WTC11 (cell line): ENCODE data around the gene ATP10D.

Experiments
- AR ChIP-seq: fragments of 250-450 bp; sonication (Bioruptor Pico); IDR thresholded peaks from 2 replicates; pipeline ENCODE4 v1.9.0; 2021; ENCODE audit warnings: mild to moderate bottlenecking
- CREB1 ChIP-seq: sonication (generic); formaldehyde crosslinking; IDR thresholded peaks from 2 replicates; pipeline ENCODE4 v1.8.0; 2023; ENCODE audit warnings: mild to moderate bottlenecking, missing genetic modification reagents
- CTCF ChIP-seq: fragments of 200-600 bp; IDR thresholded peaks from 2 replicates; pipeline ENCODE4 v1.8.0; 2022; ENCODE audit warnings: antibody characterized with exemption
- MLX ChIP-seq: sonication (generic); formaldehyde crosslinking; IDR thresholded peaks from 2 replicates; pipeline ENCODE4 v1.8.1; 2023; ENCODE audit warnings: mild to moderate bottlenecking, missing genetic modification reagents, moderate library complexity
- MXD4 ChIP-seq: fragments of 250-450 bp; sonication (Bioruptor Pico); IDR thresholded peaks from 2 replicates; pipeline ENCODE4 v1.8.0; 2021; ENCODE audit warnings: mild to moderate bottlenecking, moderate library complexity, borderline replicate concordance
- NFE2L1 ChIP-seq: sonication (generic); formaldehyde crosslinking; IDR thresholded peaks from 2 replicates; pipeline ENCODE4 v1.8.1; 2023; ENCODE audit warnings: missing genetic modification reagents
- PRDM15 ChIP-seq: sonication (generic); formaldehyde crosslinking; IDR thresholded peaks from 2 replicates; pipeline ENCODE4 v1.8.0; 2022; ENCODE audit warnings: missing genetic modification reagents
- PREB ChIP-seq: sonication (generic); formaldehyde crosslinking; IDR thresholded peaks from 2 replicates; pipeline ENCODE4 v1.8.1; 2022; ENCODE audit warnings: mild to moderate bottlenecking, missing genetic modification reagents, moderate library complexity, borderline replicate concordance
- USF1 ChIP-seq: sonication (generic); formaldehyde crosslinking; IDR thresholded peaks from 2 replicates; pipeline ENCODE4 v1.8.0; 2022; ENCODE audit warnings: mild to moderate bottlenecking, missing genetic modification reagents
- ZNF512 ChIP-seq: sonication (generic); formaldehyde crosslinking; IDR thresholded peaks from 2 replicates; pipeline ENCODE4 v1.8.1; 2022; ENCODE audit warnings: missing genetic modification reagents, borderline replicate concordance

- TF ChIP-seq CTCF: no peak
- no peak for TF ChIP-seq NFE2L1 (CRISPR knock-in tag)
- TF ChIP-seq MXD4 (CRISPR knock-in tag): no peak
- TF ChIP-seq CREB1 (CRISPR knock-in tag): no peak
- TF ChIP-seq PREB: no peak
- no peak for TF ChIP-seq PRDM15 (CRISPR knock-in tag)
- no peak for TF ChIP-seq MLX (CRISPR knock-in tag)
- no peak for TF ChIP-seq AR (CRISPR knock-in tag)
- TF ChIP-seq USF1: no peak
- no peak for TF ChIP-seq ZNF512 (CRISPR knock-in tag)
Measured at GRCh38 chr4:47471064-47471463, 14.0 kb upstream of the ATP10D start.
